CD4-positive, alpha-beta T cell (primary cell): Measurements from ENCODE around the gene ATP2B2. TPM values are rescaled to one million over a fixed set of nuclear protein-coding genes. Genes with fewer than 3 reads are reported as not detected.

Experiments
- ATAC-seq: fragments of 200-7000 bp; cut with Tn5 transposase; one replicate; pipeline ENCODE4 v1.10.0; 2022; ENCODE audit warnings: mild to moderate bottlenecking; ENCODE audit not compliant: poor library complexity
- CTCF ChIA-PET: fragments of 350-600 bp; sonication (Branson Sonifier 250); formaldehyde crosslinking; loops from one replicate; lab custom pipeline; 2021; ENCODE audit warnings: antibody characterized with exemption, inconsistent platforms; lab: Charles Lee
- POLR2A ChIA-PET: fragments of 350-600 bp; sonication (Branson Sonifier 250); formaldehyde crosslinking; loops from one replicate; lab custom pipeline; 2021; ENCODE audit warnings: antibody characterized with exemption, inconsistent platforms; lab: Charles Lee
- DNase-seq, 14 experiments: peaks; one replicate each; pipeline ENCODE4 v3.0.0-alpha.2; 2013 to 2020; ENCODE audit warnings: mixed read lengths in 2 of 14
- H3K27ac ChIP-seq, 2 donors: one replicate each; pipeline versions ENCODE4 v1.5.1 to v1.7.0; 2013; ENCODE audit warnings: low read length in 2 of 2, low read depth in 1 of 2, mild to moderate bottlenecking in 1 of 2
- H3K27me3 ChIP-seq, 2 experiments: 1 replicate in 1 of 2; 2 replicates in 1 of 2; pipeline versions ENCODE4 v1.6.1 to v1.7.0; 2013; ENCODE audit warnings: low read length in 2 of 2, control low read depth in 1 of 2, mild to moderate bottlenecking in 1 of 2, moderate library complexity in 1 of 2; ENCODE audit not compliant: insufficient read depth in 2 of 2, control insufficient read depth in 1 of 2
- H3K36me3 ChIP-seq: one replicate; pipeline ENCODE4 v1.6.1; 2013; ENCODE audit warnings: low read length, control low read depth; ENCODE audit not compliant: insufficient read depth
- H3K4me1 ChIP-seq: one replicate; pipeline ENCODE4 v1.6.1; 2013; ENCODE audit warnings: low read length, control low read depth; ENCODE audit not compliant: insufficient read depth
- H3K4me3 ChIP-seq: one replicate; pipeline ENCODE4 v1.5.1; 2013; ENCODE audit warnings: mild to moderate bottlenecking, low read length, moderate library complexity
- H3K9me3 ChIP-seq, 2 experiments: 1 replicate in 1 of 2; 2 replicates in 1 of 2; pipeline versions ENCODE4 v1.6.1 to v1.7.0; 2013; ENCODE audit warnings: low read length in 2 of 2, mild to moderate bottlenecking in 2 of 2, control low read depth in 1 of 2, moderate library complexity in 1 of 2; ENCODE audit not compliant: control insufficient read depth in 1 of 2, insufficient read depth in 1 of 2
- H3K27ac Mint-ChIP-seq: one replicate; pipeline ENCODE4 v1.8.0; 2020; ENCODE audit warnings: mixed read lengths
- H3K27me3 Mint-ChIP-seq: one replicate; pipeline ENCODE4 v1.8.0; 2021; ENCODE audit warnings: mixed read lengths
- H3K36me3 Mint-ChIP-seq: one replicate; pipeline ENCODE4 v1.8.0; 2021; ENCODE audit warnings: low read depth, mixed read lengths
- H3K4me1 Mint-ChIP-seq: one replicate; pipeline ENCODE4 v1.8.0; 2021; ENCODE audit warnings: low read depth, mixed read lengths
- H3K4me3 Mint-ChIP-seq: one replicate; pipeline ENCODE4 v1.8.0; 2020; ENCODE audit warnings: mild to moderate bottlenecking, mixed read lengths
- H3K9me3 Mint-ChIP-seq: one replicate; pipeline ENCODE4 v1.8.0; 2020; ENCODE audit warnings: mixed read lengths
- intact Hi-C, 2 experiments: fragments of 100-400 bp; cut with DNase I in 1 of 2; cut with micrococcal nuclease in 1 of 2; formaldehyde crosslinking; loops; one replicate each; pipeline versions ENCODE4 v1.15.1 to v1.9.0; 2023 to 2025; cut with DNase I, micrococcal nuclease
- total RNA-seq, 174 experiments: library from RNA in 2 of 174; stranded (reverse) in 2 of 174; gene quantifications; one replicate each; pipeline ENCODE4 v1.2.3 and lab custom pipeline; 2021 to 2026
- TF ChIP-seq, protein P1 (sequence below): fragments of 200-600 bp; IDR thresholded peaks from one replicate; pipeline ENCODE4 v1.8.0; 2022; ENCODE audit warnings: antibody characterized with exemption, mild to moderate bottlenecking

Gene ATP2B2
- total RNA-seq, 2 experiments from 2014 or later, result not detected

DNA sequence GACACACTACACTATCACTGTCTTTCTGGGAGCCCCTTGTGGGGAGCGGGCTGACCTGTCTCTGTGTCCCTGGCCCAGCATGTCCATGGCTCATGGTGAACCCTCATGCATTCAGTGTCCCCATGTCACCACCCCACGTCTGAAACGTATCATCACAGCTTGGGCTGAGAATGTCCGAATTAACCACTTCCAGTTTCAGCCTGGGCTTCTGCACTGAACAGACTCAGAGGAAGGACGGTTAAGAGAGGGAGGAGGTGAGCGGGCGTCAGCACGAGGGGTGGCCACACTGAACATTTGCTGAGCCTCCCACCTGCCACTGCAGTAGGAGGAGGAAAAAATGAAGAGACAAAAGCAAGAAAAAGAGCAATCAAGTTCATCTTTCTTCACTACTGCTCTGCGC lies 30.5 kb downstream of the ATP2B2 start:
- no peak overlapping the region for H3K27ac ChIP-seq
- Mint-ChIP-seq H3K4me3 (no peak overlapping the region), H3K27me3 (peaks cover 18% of the 10 kb centered on the region), H3K4me1 (peaks cover 4% of the 10 kb centered on the region), H3K36me3 (no peaks in the 10 kb centered on the region), H3K9me3 (peaks cover 2% of the 10 kb centered on the region), H3K27ac (no peak overlapping the region)
- TF ChIP-seq, protein P1, sequence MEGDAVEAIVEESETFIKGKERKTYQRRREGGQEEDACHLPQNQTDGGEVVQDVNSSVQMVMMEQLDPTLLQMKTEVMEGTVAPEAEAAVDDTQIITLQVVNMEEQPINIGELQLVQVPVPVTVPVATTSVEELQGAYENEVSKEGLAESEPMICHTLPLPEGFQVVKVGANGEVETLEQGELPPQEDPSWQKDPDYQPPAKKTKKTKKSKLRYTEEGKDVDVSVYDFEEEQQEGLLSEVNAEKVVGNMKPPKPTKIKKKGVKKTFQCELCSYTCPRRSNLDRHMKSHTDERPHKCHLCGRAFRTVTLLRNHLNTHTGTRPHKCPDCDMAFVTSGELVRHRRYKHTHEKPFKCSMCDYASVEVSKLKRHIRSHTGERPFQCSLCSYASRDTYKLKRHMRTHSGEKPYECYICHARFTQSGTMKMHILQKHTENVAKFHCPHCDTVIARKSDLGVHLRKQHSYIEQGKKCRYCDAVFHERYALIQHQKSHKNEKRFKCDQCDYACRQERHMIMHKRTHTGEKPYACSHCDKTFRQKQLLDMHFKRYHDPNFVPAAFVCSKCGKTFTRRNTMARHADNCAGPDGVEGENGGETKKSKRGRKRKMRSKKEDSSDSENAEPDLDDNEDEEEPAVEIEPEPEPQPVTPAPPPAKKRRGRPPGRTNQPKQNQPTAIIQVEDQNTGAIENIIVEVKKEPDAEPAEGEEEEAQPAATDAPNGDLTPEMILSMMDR, result no peak
- DNase-seq, result no peak
- no peaks in the 10 kb centered on the region for H3K36me3 ChIP-seq
- H3K27me3 ChIP-seq, result peaks cover 5 to 7% of the 10 kb centered on the region in 2 experiments
- POLR2A ChIA-PET, result no interaction called here
- no peak for ATAC-seq
- CTCF ChIA-PET, result no interaction called here
- peaks cover 4% of the 10 kb centered on the region for H3K4me1 ChIP-seq
- intact Hi-C loops, result no loop called here
- H3K4me3 ChIP-seq, result no peak overlapping the region
- H3K9me3 ChIP-seq, result no peaks in the 10 kb centered on the region

DNA sequence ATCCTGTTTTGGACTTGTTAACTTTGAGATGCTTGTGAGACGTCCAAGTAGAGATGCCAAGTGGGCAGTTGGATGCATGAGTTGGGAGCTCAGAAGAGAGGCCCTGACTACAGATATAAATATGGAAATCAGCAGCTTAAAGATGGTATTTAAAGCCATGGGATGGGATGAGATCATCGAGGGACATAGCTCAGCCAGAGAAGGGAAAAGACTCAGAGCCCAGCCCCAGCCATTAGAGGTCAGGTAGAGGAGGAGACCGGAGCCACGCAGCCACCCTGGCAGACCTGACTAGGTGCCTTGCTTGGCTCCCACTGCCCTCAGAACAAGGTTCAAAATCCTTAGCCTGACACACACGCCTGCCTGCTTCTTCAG lies 31.1 kb downstream of the ATP2B2 start:
- ATAC-seq, result no peak
- no peak overlapping the region for H3K4me3 Mint-ChIP-seq
- ChIA-PET POLR2A (no interaction called here), CTCF (no interaction called here)
- intact Hi-C loops, result no loop called here
- no peak for DNase-seq
- Histone ChIP-seq H3K27me3 (peaks cover 7% of the 10 kb centered on the region in 2 experiments), H3K36me3 (no peaks in the 10 kb centered on the region), H3K4me1 (peaks cover 4% of the 10 kb centered on the region), H3K9me3 (no peaks in the 10 kb centered on the region), H3K27ac (no peak overlapping the region), H3K4me3 (no peak overlapping the region)
- no peak overlapping the region for H3K27ac Mint-ChIP-seq
- no peaks in the 10 kb centered on the region for H3K36me3 Mint-ChIP-seq
- H3K9me3 Mint-ChIP-seq, result peaks cover 2% of the 10 kb centered on the region
- peaks cover 4% of the 10 kb centered on the region for H3K4me1 Mint-ChIP-seq
- TF ChIP-seq, protein P1, result no peak
- H3K27me3 Mint-ChIP-seq, result peaks cover 24% of the 10 kb centered on the region

DNA sequence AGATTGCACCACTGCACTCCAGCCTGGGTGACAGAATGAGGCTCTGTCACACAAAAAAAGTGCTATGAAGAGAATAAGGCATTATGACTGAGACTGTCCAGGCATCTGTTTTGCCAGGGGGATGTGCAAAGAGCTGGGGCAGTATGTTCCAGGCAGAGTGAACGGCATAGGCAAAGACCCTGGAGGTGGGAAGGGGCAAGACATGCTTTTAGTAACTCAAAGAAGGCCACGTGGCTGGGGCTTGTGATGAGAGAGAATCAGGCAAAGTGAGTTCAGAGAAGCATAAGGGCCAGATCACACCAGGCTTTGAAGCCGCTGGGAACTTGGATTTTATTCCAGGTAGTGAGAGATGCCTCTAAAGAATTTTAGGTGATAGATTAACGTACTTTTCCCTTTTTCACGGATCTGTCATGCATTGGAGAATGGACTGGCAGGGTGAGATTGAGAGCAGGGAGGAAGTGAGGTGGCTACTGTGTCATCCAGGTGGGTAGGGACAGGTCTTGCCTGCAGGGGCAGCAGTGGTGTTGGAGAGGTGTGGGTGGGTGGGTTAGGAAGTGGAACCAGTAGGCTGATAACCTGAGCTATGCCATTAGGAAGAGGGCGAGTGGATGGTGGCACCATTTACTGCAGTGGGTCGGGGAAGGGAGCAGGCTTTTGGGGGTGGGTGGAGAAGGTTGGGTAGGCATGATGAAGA lies 31.7 kb downstream of the ATP2B2 start:
- ATAC-seq (no peak), DNase-seq (no peak)
- ChIA-PET POLR2A (no interaction called here), CTCF (no interaction called here)
- Histone ChIP-seq H3K27ac (no peak overlapping the region), H3K27me3 (peaks cover 7 to 8% of the 10 kb centered on the region in 2 experiments), H3K4me1 (peaks cover 4% of the 10 kb centered on the region), H3K4me3 (no peak overlapping the region), H3K36me3 (no peaks in the 10 kb centered on the region), H3K9me3 (no peaks in the 10 kb centered on the region)
- TF ChIP-seq, protein P1, result no peak
- H3K36me3 Mint-ChIP-seq, result no peaks in the 10 kb centered on the region
- peaks cover 28% of the 10 kb centered on the region for H3K27me3 Mint-ChIP-seq
- intact Hi-C loops, result no loop called here
- H3K4me3 Mint-ChIP-seq, result no peak overlapping the region
- H3K4me1 Mint-ChIP-seq, result peaks cover 4% of the 10 kb centered on the region
- H3K9me3 Mint-ChIP-seq, result peaks cover 2% of the 10 kb centered on the region
- H3K27ac Mint-ChIP-seq, result no peak overlapping the region
